Panc1 (cell line): ENCODE data around the gene STK31. TPM values are rescaled to one million over a fixed set of nuclear protein-coding genes. Genes with fewer than 3 reads are reported as not detected.

ENCODE experiments used
- ATAC-seq: fragments of 200-7000 bp; cut with Tn5 transposase; 2 replicates; pipeline ENCODE4 v1.9.1; 2020; ENCODE audit warnings: mild to moderate bottlenecking, moderate library complexity
- BruUV-seq: library from RNA; stranded (reverse); fragments of 400-500 nt; replicated peaks from 2 replicates; lab custom pipeline; 2021; lab: Mats Ljungman, UMichigan
- CTCF ChIA-PET: fragments of 300-600 bp; sonication (Branson Sonifier 250); formaldehyde crosslinking; loops from one replicate; lab custom pipeline; 2022; ENCODE audit warnings: antibody characterized with exemption; lab: Charles Lee
- POLR2A ChIA-PET: fragments of 300-600 bp; sonication (Branson Sonifier 250); formaldehyde crosslinking; loops from one replicate; lab custom pipeline; 2022; ENCODE audit warnings: antibody characterized with exemption; lab: Charles Lee
- DNase-seq: peaks from one replicate; pipeline ENCODE4 v3.0.0-alpha.2; 2010; ENCODE audit warnings: low read depth, low spot score
- H3K27ac ChIP-seq: 2 replicates; pipeline ENCODE4 v1.5.1; 2011; ENCODE audit warnings: mild to moderate bottlenecking, low read length, inconsistent platforms
- H3K27me3 ChIP-seq: fragments of 200-500 bp; sonication (Bioruptor generic); 2 replicates; pipeline ENCODE4 v1.6.0; 2014; ENCODE audit warnings: low read length, inconsistent platforms; ENCODE audit not compliant: control insufficient read depth, insufficient read depth
- H3K36me3 ChIP-seq: fragments of 200-500 bp; sonication (Bioruptor generic); 2 replicates; pipeline ENCODE4 v1.5.1; 2014; ENCODE audit warnings: inconsistent platforms, mild to moderate bottlenecking, low read length, moderate library complexity; ENCODE audit not compliant: control insufficient read depth, insufficient read depth
- H3K4me1 ChIP-seq: 2 replicates; pipeline ENCODE4 v1.5.1; 2011; ENCODE audit warnings: inconsistent platforms, mild to moderate bottlenecking, low read length, moderate library complexity; ENCODE audit not compliant: control insufficient read depth, insufficient read depth
- H3K4me3 ChIP-seq, 2 experiments: 2 replicates each; pipeline ENCODE4 v1.5.1; 2011 to 2012; ENCODE audit warnings: low read depth in 2 of 2, low read length in 2 of 2, mild to moderate bottlenecking in 2 of 2, inconsistent platforms in 1 of 2, moderate library complexity in 1 of 2
- H3K9me3 ChIP-seq: fragments of 200-500 bp; sonication (Bioruptor generic); 2 replicates; pipeline ENCODE4 v1.5.1; 2014; ENCODE audit warnings: low read depth, mild to moderate bottlenecking, inconsistent platforms, low read length, moderate library complexity; ENCODE audit not compliant: control insufficient read depth, insufficient read depth
- CTCF ChIP-seq: fragments of 450-650 bp; IDR thresholded peaks from 2 replicates; pipeline ENCODE4 v1.5.1; 2017; ENCODE audit warnings: mild to moderate bottlenecking
- POLR2AphosphoS5 ChIP-seq: IDR thresholded peaks from 2 replicates; pipeline ENCODE4 v1.6.1; 2012; ENCODE audit warnings: mild to moderate bottlenecking, low read depth, low read length, moderate library complexity
- REST ChIP-seq, 2 experiments: IDR thresholded peaks; 2 replicates each; pipeline ENCODE4 v1.6.1; 2011 to 2012; ENCODE audit warnings: low read depth in 2 of 2, control low read depth in 1 of 2, low read length in 1 of 2, mild to moderate bottlenecking in 1 of 2, moderate library complexity in 1 of 2; ENCODE audit not compliant: insufficient read depth in 1 of 2
- SIN3A ChIP-seq: IDR thresholded peaks from 2 replicates; pipeline ENCODE4 v1.6.1; 2012; ENCODE audit warnings: low read depth, mild to moderate bottlenecking, low read length, moderate library complexity, borderline replicate concordance; ENCODE audit not compliant: insufficient read depth
- TCF7L2 ChIP-seq: IDR thresholded peaks from 2 replicates; pipeline ENCODE4 v1.6.1; 2011; ENCODE audit warnings: mild to moderate bottlenecking, low read depth, low read length, inconsistent platforms
- in situ Hi-C: cut with HindIII; loops from 2 replicates; pipeline ENCODE4 v1.10.0; 2016; ENCODE audit warnings: low sequenced_read_pairs, low pct_unique_long_range_greater_than_20kb
- intact Hi-C: fragments of 100-400 bp; cut with micrococcal nuclease; formaldehyde crosslinking; loops from one replicate; pipeline ENCODE4 v1.10.0; 2022; ENCODE audit not compliant: unreplicated experiment
- total RNA-seq: library from RNA; stranded (reverse); gene quantifications from one replicate; pipeline ENCODE4 v1.2.1, GENCODE V29; 2021; ENCODE audit not compliant: unreplicated experiment

Gene STK31
- total RNA-seq, 1 experiment from 2014 or later, result 1.0 TPM

DNA sequence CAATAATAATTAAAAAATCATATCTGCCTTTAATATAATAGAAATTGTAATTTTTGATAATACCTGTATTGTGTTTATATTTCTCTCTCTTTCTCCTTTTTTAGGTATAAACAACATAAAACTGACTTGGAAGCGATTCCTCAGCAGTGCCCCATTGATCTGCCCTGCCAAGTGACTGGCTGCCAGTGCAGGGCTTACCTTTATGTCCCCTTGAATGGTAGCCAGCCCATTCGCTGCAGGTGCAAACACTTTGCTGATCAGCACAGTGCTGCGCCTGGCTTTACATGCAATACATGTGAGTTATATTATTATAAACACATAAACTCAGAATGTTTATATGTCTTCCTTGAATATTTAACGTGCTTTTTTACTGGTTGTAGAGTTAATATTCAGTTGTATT is 20.9 kb upstream of the STK31 start:
- Histone ChIP-seq H3K27ac (no peak overlapping the region), H3K36me3 (peaks cover 3% of the 10 kb centered on the region; the same call in 1 of the 2 replicates), H3K9me3 (no peaks in the 10 kb centered on the region), H3K27me3 (no peaks in the 10 kb centered on the region), H3K4me3 (no peak overlapping the region), H3K4me1 (peaks cover 7% of the 10 kb centered on the region)
- ATAC-seq (no peak), DNase-seq (no peak)
- intact Hi-C loops, result no loop called here
- in situ Hi-C loops, result no loop called here
- ChIA-PET CTCF (no interaction called here), POLR2A (no interaction called here)
- no TSS peak for BruUV-seq
- TF ChIP-seq TCF7L2 (no peak), REST (IDR thresholded peaks at IDR 0.05; ENCODE audit: insufficient read depth in 1 of 2, low read depth in 2 of 2, low read length in 1 of 2) (no peak), POLR2AphosphoS5 (no peak), SIN3A (no peak), CTCF (no peak)

DNA sequence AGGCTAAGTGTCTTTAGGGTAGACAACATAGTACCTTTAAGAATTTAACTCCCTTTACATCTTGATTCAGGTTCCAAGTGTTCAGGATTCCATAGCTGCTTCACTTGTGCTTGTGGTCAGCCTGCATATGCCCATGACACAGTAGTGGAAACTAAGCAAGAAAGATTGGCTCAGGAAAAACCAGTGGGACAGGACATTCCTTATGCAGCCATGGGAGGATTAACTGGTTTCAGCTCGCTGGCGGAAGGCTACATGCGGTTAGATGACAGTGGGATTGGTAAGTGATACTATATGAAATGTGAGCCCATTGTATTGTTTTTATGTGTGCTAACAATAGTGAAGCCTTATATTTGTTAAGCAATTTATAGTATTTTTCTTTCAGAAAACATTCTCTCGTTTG is 18.7 kb upstream of the STK31 start:
- ChIA-PET CTCF (no interaction called here), POLR2A (no interaction called here)
- no peak overlapping the region for H3K4me3 ChIP-seq
- intact Hi-C loops (no loop called here), in situ Hi-C loops (no loop called here)
- ATAC-seq (no peak), DNase-seq (no peak)
- BruUV-seq, result no TSS peak
- TF ChIP-seq SIN3A, result no peak
- TF ChIP-seq POLR2AphosphoS5, result no peak
- TF ChIP-seq REST (IDR thresholded peaks at IDR 0.05; ENCODE audit: insufficient read depth in 1 of 2, low read depth in 2 of 2, low read length in 1 of 2), result no peak
- TF ChIP-seq TCF7L2, result no peak
- no peak for TF ChIP-seq CTCF
- H3K36me3 ChIP-seq, result peaks cover 3% of the 10 kb centered on the region; the same call in 1 of the 2 replicates
- H3K27ac ChIP-seq, result no peak overlapping the region
- H3K27me3 ChIP-seq, result no peaks in the 10 kb centered on the region
- no peaks in the 10 kb centered on the region for H3K4me1 ChIP-seq
- no peaks in the 10 kb centered on the region for H3K9me3 ChIP-seq
